NT2/D1 (cell line): ENCODE measurements around the gene LRRC45.

ENCODE experiments used
- YY1 ChIP-seq: IDR thresholded peaks from 2 replicates; pipeline ENCODE4 v1.6.1; 2011; ENCODE audit not compliant: insufficient read length, insufficient read depth
- ZNF274 ChIP-seq: IDR thresholded peaks from 2 replicates; pipeline ENCODE4 v1.6.1; 2011; ENCODE audit warnings: mild to moderate bottlenecking, low read depth, low read length

DNA sequence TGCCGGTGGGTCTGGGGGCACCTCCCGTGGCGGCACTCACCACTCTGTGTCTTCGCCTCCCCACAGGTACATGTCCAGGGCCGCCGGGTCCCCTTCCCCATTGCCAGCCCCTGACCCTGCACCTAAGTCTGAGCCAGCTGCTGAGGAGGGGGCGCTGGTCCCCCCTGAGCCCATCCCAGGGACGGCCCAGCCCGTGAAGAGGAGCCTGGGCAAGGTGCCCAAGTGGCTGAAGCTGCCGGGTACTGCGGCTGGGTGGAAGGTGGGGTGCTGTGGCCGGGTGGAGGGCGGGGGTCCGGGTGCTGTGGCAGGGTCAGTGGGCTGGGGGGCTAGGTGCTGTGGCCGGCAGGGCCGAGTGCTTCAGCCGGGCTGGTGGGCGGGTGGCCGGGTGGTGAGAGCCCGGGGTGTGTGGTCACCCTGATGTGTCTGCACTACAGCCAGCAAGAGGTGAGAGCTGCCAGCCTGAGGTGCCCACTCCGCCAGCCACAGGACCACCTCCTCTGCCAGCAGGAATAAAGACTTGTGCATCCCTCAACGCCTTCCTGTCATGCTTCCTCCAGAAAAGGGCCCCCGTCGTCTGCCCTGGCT, 6.1 kb upstream of the LRRC45 start:
- TF ChIP-seq ZNF274, result no peak
- no peak for TF ChIP-seq YY1
